ENCODE data around the gene SYNC.

DNA sequence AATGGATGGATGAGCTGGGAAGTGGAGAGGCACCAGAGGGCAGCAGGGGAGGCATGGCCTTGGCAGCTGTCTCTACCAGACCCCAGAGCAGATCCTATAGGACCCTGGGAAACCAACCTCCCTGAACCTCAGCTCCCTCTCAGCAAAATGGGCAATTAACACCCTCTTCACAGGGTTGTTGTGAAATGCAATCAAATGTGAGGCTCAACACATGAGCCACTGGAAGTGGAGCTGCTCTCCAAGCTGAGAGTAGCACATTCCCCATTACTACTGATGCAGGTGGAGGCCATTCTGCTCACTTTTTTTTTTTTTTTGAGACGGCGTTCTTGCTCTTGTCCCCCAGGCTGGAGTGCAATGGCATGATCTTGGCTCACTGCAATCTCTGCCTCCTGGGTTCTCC, 6.5 kb upstream of the SYNC start:
- TF ChIP-seq ZNF70 (CRISPR knock-in tag; IDR thresholded peaks at IDR 0.05) = no peak
- TF ChIP-seq, protein P1, sequence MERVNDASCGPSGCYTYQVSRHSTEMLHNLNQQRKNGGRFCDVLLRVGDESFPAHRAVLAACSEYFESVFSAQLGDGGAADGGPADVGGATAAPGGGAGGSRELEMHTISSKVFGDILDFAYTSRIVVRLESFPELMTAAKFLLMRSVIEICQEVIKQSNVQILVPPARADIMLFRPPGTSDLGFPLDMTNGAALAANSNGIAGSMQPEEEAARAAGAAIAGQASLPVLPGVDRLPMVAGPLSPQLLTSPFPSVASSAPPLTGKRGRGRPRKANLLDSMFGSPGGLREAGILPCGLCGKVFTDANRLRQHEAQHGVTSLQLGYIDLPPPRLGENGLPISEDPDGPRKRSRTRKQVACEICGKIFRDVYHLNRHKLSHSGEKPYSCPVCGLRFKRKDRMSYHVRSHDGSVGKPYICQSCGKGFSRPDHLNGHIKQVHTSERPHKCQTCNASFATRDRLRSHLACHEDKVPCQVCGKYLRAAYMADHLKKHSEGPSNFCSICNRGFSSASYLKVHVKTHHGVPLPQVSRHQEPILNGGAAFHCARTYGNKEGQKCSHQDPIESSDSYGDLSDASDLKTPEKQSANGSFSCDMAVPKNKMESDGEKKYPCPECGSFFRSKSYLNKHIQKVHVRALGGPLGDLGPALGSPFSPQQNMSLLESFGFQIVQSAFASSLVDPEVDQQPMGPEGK (CRISPR knock-in tag; IDR thresholded peaks at IDR 0.05; ENCODE audit: borderline replicate concordance) = no peak
- TF ChIP-seq GLIS3 (CRISPR knock-in tag; IDR thresholded peaks at IDR 0.05) = no peak
- no peak for TF ChIP-seq ZFP30 (CRISPR knock-in tag; IDR thresholded peaks at IDR 0.05)
- TF ChIP-seq, protein P2, sequence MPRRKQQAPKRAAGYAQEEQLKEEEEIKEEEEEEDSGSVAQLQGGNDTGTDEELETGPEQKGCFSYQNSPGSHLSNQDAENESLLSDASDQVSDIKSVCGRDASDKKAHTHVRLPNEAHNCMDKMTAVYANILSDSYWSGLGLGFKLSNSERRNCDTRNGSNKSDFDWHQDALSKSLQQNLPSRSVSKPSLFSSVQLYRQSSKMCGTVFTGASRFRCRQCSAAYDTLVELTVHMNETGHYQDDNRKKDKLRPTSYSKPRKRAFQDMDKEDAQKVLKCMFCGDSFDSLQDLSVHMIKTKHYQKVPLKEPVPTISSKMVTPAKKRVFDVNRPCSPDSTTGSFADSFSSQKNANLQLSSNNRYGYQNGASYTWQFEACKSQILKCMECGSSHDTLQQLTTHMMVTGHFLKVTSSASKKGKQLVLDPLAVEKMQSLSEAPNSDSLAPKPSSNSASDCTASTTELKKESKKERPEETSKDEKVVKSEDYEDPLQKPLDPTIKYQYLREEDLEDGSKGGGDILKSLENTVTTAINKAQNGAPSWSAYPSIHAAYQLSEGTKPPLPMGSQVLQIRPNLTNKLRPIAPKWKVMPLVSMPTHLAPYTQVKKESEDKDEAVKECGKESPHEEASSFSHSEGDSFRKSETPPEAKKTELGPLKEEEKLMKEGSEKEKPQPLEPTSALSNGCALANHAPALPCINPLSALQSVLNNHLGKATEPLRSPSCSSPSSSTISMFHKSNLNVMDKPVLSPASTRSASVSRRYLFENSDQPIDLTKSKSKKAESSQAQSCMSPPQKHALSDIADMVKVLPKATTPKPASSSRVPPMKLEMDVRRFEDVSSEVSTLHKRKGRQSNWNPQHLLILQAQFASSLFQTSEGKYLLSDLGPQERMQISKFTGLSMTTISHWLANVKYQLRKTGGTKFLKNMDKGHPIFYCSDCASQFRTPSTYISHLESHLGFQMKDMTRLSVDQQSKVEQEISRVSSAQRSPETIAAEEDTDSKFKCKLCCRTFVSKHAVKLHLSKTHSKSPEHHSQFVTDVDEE (CRISPR knock-in tag; IDR thresholded peaks at IDR 0.05) = no peak
- no peak for TF ChIP-seq ARNTL (CRISPR knock-in tag; IDR thresholded peaks at IDR 0.05; ENCODE audit: borderline replicate concordance, low read depth)

Data from SK-N-SH treated with all-trans-retinoic acid at 6 μM for 48 hours (cell line).